ENCODE data around the gene KRT32.

GRCh38 chr17:41421617-41422016 lies 45.6 kb downstream of the KRT32 start:
- no peak for TF ChIP-seq CTCF (IDR thresholded peaks at IDR 0.05)
- TF ChIP-seq POLR2A (IDR thresholded peaks at IDR 0.05): no peak
